NCI-H2107 treated with DMSO at 0.1 percent for 48 hours (cell line): ENCODE data around the gene GH1.

Experiments
- DNase-seq: peaks from one replicate; lab custom pipeline; 2025; ENCODE audit not compliant: unreplicated experiment; lab: John Stamatoyannopoulos, UW

Gene GH1

DNA sequence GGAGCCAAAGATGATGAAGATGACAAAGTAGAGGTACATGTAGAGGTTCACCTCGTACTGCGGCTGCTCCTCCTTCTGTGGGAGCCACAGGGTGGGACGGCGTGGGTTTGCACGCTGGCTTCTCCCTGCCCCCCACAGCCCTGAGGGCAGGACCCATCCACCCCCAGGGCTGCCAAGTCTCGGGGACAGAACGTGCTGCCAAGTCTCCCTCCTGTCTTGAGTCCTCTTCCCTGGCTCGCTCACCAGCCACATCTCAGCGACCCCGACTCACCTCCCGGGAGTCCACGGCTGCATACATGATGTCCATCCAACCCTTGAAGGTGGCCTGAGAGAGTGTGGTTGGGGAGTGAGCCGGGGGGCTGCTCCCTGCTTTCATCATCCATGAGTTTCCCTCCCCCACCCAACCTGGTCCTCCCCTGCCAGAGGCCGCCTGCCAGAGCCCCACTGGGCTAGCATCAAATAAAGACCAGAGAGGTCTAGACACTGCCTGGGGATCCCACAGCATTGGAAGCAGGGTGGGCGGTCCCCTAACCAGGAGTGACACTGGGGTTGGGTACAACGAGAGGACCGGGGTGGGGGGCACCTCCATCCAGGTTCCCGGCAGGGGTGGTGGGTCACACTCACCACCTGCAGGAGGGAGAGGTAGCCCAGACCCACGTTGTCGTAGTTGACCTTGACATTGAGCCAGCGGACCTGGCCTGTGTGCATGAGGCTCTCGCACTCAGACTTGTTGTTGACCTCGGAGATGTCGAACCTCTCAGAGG, 26.3 kb upstream of the GH1 start:
- DNase-seq = no peak

DNA sequence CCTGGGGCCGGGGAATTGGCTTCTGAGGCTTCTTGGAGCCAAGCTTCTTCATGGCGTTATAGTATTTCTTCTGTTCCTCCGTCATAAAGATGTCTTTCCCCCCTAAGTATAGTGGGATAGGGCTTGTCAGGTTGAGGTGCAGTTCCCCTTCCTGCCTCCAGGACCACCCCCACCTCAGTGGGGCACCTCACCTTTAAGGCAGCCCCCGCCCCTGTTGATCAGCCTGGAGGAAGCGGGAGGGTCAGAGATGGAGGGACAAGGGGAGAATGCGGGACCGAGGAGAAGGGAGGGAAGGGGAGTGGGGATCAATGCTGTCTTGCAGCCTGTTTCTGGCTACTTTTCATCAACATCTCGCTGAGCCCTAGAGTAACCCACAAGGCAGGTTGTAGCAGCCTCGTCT, 25.1 kb upstream of the GH1 start:
- DNase-seq = no peak

DNA sequence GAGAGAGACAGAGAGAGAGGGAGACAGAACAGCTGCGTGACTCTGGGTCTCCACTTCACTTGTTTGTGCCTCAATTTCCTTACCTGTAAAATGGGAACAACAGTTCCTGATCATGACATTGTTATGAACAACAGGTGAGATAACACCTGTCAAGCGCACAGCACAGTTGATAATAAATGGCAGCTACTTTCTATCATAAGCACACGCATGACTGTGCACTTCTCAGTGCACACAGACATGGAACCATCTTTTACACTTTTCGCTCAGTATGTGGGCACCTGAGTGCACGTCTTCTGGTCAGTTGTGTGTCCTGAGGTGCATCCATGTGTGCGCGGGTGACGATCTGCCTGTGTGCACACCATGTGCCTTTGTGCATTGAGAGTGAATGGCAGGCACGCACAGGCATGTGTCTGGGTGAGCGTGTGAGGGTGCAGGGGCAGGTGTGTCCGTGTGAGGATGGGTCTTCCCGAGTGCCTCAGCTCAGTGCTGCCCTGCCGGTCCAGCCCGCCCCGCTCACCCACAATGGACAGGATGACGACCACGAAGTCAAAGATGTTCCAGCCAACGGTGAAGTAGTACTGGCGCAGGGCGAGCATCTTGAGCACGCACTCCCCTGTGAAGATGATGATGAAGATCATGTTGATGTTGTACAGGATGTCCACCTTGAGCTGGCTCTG, 23.8 kb upstream of the GH1 start:
- DNase-seq = no peak

DNA sequence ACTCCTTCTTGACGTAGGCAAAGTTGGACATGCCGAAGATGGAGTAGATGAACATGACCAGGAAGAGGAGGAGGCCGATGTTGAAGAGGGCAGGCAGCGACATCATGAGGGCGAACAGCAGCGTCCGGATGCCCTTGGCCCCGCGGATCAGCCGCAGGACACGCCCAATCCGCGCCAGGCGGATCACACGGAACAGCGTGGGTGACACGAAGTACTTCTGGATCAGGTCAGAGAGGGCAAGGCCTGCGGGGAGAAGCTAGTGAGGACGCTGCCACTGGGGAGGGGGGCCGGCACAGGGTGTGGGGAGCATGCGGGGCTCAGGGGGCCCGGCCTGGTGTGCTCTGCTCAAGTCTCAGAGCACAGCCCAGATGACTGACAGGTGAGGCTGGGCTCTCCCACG, 23.1 kb upstream of the GH1 start:
- no peak for DNase-seq

DNA sequence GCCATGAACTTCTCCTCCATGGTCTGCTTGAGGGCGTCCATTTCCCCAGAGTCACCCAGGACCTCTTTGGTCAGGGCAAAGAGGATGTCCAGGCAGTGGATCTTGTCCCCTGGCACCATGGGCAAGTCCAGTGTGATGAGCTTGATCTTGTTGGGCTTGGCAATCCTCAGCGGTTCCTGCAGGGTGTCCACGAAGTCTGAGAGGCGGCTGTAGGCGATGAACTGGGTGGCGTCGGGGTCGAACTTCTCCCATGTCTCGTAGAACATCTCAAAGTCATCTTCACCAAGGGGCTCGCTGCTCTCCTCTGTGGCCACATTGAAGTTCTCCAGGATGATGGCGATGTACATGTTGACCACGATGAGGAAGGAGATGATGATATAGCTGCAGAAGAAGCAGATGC, 22.5 kb upstream of the GH1 start:
- no peak for DNase-seq

DNA sequence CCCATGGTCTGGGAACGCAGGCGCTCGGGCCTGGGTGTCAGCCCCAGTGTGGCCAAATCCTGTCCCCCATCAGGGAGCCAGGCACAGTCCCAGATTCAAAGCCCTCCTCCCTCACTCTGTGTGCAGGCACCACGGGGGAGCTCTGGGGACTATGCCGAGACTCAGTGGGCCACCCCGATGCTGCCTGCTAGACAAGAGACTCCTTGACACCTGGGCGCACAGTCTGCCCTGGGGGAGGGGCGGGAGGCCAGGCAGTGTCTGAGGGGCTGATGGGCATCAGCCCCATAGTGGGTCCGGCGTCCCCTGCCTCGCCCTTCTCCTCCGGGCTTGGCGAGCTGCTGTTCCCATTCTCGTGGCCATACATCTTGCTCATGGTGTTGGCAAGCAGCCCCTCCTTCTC, 21.9 kb upstream of the GH1 start:
- DNase-seq = no peak

DNA sequence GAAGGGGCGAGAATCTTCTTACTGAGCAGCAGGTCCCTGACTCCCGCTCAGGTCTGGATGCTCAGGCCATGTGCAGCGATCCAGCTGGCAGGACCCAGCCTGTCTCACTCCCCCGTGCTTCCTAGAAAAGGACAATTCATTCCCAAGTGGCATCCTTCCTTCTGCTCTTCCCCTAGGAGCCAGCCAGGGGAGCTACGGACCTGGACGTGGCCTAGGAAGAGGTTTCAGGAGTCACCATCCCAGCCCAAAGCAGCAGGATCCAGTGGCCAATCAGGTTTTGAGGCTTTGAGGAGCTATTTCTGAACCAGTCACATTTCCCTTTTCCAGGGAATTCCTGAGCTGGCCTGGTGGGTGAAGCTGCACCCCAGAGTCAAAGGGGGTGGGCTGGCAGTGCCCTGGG, 21.2 kb upstream of the GH1 start:
- no peak for DNase-seq

DNA sequence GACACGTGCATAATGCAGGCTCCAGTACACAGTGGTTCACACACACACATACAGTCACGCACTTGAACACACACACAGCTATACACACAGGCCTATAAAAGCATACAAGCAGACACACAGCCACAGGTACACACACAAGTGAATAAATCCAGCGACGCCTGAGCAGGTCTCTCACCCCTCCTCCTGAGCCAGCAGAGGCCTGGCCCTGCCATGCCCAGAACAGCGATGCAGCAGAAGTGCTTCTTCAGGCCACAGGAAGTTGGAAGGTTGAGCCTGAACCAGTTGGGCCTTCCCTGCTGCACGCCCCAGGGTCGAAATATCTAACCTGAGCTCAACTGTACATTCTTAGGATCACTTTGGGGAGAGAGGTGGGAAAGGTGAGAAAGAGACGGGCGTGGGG, 20.8 kb upstream of the GH1 start:
- no peak for DNase-seq

DNA sequence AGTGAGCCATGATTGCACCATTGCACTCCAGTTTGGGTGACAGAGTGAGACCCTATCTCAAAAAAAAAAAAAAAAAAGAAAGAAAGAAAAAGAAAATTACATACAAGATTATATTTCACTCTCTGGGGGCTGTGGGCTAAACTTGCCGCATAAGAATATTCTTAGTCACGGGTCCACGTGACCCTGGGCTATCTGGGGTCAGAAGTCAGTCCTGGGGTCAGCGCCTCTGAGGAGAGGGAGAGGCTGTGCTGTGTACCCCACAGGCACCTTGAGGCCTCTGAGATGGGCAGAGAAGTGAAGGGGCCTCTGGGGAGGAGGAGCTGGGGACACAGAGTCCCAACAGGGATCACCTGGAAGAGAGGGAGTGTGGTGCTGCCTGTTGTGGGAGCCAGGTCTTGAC, 19.3 kb upstream of the GH1 start:
- DNase-seq = no peak

DNA sequence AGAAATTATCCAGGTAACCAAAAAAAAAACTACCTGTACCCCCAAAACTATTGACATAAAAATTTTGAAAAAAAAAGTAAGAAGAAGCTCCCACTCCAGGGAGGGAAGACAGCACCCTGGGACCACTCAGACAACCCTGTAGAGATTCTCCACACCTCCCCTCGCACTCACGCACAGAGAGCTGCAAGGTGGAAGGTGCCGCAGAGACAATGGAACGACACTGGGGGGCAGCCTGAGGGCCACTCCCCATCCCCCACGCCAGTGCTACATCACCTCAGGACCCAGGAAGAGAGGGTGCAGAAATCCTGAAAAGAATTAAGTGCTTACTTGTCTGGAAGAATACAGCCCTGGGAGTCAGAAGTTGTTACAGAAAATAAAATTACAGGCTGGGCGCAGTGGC, 18.7 kb upstream of the GH1 start:
- no peak for DNase-seq

DNA sequence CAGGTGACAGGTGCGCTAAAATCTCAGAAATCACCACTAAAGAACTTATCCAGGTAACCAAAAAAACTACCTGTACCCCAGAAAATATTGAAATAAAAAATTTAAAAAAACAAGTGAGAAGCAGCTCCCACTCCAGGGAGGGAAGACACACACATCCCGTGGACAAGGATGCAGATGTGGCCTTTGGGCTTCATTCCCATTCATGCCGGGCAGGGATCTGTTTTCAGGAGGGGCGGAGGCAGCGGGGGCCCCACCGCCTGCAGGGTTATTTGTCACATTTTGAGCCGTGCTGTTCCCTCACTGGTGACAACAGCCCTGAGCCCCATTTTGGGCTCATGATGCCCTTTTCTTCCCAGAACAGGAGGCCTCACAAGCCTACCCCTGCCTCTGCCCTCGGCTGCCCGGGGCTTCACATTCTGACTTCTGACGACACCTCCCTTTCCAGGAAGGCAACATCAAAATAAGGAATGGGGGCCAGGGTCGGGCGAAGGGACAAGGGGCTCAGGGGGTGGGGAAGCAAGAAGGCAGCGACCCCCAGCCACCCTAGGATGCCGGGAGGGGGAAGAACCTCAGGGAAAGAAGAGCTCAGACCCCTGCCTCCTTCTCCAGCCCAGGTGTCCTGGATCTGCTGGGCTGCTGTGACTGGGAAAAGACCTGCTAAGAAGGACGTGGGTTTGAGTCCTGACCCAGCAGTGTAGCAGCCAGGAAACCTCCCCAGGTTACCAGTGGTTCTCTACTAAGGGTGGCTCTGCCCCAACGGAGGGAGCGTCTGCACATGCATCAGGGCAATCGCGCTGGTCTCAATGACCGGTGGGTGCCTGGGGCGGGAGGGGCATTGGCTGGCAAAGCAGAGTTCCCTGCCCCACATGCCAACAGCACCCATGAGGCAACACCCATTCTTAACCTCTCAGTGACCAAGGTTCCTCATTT, 15.8 kb upstream of the GH1 start:
- DNase-seq = no peak

DNA sequence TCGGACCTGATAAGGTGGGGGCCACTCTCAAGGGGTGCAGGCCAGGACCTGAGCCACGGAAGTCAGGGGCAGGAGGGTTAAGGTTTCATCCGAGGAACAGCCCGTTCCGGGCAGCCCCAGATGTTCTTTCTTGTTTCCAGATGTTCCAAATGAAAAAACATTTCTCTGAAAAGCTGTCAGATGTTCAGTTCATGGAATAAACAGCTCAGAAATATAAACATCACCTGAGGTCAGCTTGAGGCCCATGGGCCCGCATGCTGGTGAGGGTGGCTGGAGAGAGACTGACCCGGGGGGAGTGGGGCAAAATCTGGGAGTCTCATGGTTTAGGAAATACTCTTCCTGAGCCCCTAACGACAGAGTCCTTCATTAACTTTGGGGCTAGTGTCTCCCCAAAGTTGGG, 15.0 kb upstream of the GH1 start:
- DNase-seq = no peak

DNA sequence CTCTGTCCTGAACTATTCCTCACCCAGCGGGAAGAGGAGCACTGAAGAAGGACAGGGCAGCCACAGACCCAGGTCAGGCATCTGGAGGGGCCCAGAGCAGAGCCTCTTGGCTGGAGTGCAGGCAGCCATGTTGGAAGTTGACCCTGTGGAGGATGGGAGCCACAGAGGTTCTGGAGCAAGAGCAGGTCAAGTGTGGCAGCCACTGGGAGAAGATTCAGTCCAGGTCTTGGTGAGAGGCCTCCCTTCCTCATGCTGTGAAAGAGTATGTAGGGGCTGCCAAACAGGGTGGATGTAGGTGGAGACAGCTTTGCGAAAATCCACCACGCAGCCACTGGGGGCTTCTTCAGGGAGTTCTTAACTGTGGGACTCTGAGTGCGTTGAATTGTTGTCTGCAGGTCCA, 14.1 kb upstream of the GH1 start:
- no peak for DNase-seq

DNA sequence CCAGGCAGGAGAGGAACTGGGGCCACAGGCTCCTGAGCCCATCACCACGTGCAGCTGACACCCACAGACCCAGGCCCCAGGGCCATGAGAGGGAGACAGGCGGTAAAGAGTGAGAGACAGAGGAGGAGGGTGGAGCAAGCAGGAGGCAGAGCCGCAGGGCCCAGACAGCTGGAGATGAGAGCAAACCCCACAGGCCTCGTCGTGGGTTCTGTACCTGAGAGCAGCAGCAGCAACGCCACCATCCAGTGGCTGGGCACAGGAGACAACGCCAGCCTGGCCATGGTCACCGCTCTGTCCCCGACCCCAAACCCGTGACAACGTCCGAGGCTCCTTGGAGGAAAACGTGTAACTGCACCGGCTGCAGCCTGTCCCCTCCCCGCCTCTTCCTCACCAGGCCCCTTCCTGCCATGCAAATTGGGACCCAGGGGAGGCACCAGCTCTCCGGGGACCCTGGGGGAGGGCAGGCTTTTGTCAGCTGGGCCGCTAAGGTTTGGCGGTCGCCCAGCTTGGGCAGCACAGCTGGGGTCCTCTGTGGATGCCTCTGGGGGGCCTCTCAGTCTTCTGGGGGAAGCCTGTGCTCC, 13.4 kb upstream of the GH1 start, which contains the start of gene CD79B:
Gene CD79B (minus strand): TSS at position 351 of the 581 bp plus-strand sequence. CDS start 70 bp downstream, at position 281.
- DNase-seq = no peak

DNA sequence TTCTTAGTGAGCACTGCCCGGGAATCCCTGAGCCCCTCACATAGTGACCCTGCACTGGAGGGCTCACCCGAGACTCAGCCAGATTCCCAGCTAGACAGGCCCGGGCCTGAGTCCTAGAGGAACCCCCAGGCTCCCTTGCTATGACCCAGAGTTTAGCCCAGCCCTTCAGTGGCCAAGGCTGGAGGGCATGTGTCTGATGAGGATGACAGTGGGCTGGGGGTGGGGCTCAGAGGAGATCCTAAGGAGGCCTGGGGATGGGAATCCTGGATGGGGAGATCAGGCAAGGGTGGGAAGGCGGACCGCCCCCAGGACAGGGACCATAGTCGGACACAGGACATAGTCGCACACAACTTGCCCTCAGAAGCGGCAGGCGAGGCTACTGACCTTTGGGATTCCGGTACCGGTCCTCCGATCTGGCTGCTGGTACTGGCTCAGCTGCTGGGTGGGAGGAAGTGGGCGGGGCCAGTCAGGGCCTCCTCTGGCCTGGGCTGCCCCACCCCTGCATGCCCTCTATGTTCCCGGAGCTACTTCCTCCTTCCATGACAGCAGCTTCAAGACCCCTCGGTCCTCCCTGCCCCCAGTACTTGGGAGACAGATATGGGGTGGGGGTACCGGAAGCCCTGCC, 12.4 kb upstream of the GH1 start:
- no peak for DNase-seq

DNA sequence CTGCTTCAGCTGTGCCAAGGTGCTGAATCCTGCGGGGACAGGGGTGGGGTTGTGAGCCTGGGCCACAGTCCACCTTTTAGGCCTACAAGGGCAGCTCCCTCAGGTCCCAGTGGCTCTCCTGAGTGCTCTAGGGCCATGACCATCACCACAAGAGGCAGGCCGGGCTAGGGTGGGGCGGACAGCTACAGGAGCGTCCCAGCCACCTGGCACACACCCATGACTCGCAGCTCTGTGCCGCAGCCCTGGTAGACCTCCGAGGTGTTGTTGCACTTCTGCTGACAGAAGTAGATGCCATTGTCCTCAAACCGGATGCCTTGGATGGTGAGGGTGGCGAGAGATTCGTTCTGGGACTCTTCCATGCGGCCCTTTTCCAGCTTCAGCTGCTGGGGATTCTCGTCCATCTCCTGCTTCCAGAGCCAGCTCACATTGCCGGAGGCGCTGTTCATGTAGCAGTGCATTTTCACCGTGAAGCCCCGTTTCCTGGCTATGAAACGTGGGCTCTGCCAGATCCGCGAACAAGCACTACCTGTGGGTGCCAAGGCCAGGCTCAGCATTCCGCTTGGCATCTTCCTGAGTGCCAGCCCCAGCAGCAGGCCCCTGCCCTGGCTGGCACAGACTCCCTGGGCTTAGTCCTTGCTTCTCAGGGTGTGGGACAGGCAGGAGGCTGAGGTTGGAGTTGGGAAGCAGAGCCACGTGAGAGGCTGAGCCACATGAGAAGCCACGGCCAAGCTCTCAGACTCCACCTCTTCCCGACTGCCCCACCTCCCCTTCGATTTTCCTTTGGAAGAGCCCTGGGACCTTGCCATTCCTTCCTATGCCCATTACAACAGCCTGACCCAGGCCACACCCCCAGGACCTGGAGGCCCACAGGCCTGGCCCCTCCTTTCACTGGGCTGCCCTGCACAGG, 11.5 kb upstream of the GH1 start:
- no peak for DNase-seq

DNA sequence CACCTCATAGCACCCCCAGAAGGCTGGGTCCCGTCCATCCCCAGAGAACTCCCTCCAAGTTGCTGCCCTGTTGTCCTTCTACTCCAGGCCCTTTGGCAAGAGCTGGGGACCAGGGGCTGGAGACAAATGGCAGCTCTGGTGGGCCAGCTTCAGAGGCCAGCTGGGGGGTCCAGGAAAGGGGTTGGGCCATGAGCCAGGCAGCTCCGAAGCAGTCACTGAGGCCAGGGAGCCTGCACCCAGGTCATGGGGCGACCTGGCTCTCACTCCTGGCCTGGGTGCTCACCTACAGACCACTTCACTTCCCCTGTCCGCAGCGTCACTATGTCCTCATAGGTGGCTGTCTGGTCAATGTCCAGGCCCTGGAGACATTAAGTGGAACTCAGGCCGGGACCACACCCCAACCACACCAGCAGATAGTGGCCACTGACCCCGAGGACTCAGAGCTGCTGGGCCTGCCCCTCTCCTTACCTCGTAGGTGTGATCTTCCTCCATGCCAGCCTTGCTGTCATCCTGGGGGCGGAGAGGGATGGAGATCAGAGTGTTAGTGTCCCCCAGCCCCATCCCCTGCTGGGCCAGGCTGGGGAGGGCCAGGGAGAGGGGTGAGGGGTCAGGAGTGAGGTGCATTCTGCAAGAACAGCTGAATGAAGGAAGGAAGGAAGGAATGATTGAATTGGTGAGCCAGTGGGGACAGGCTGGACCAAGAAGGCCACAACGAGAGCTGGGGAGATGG, 10.5 kb upstream of the GH1 start:
- DNase-seq = no peak

DNA sequence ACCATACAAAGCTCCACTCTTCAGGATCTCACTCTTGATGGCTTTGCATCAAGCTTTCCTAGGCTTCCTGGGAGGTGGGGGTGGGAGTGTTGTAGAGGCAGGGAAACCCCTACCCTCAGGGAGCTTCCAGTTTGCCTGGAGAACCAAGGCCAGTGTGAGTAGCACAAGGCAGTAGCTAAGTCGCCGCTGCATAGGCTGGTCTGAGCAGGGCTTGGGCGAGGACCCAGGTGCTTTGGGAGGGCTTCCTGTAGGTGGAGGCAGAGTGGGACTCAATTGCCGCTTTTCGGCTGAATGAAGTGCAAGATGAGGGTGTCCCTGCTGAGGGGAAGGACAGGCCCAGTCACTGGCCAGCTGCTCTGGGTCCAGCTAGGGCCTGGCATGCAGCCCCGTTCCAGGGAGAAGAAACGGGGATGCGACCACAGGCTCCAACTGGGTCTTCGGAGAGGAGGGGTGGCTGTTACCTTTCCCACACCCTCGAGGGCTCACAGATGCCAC, 9.6 kb upstream of the GH1 start:
- DNase-seq = no peak
